ENCODE measurements around the gene SLC35B1.
"Not testable (repeated sequence)": the region's sequence is repeated elsewhere in the genome, so short reads cannot be mapped to it uniquely, and the experiment has no call there.

SLC35B1 gene

GRCh38 chr17:49728425-49728824 lies 20.7 kb upstream of the SLC35B1 start:
- no peak for ATAC-seq (replicated peaks)
- H3K4me1 Mint-ChIP-seq (ENCODE audit: low read depth in 2 of 2), result peaks cover 57 to 61% of the 10 kb centered on the region in 2 donors
- peaks cover 64% of the 10 kb centered on the region for H3K36me3 Mint-ChIP-seq (ENCODE audit: insufficient read depth)
- DNase-seq, result no peak
- no peaks in the 10 kb centered on the region for H3K9me3 Mint-ChIP-seq
- H3K27ac Mint-ChIP-seq, result peak overlapping the region; percentile 78 to 79
- peak overlapping the region in 1 of 2 donors; percentile 21 for H3K4me3 Mint-ChIP-seq
- H3K27me3 Mint-ChIP-seq, result no peaks in the 10 kb centered on the region

GRCh38 chr17:49727380-49727779 lies 19.6 kb upstream of the SLC35B1 start:
- H3K9me3 Mint-ChIP-seq, result no peaks in the 10 kb centered on the region

GRCh38 chr17:49725452-49726130 lies 17.8 kb upstream of the SLC35B1 start:
- ATAC-seq (replicated peaks) (no peak), DNase-seq (no peak)
- H3K27ac Mint-ChIP-seq, result peak overlapping the region; percentile 79 to 90
- peaks cover 46 to 53% of the 10 kb centered on the region in 2 donors for H3K4me1 Mint-ChIP-seq (ENCODE audit: low read depth in 2 of 2)
- H3K4me3 Mint-ChIP-seq, result no peak overlapping the region
- H3K27me3 Mint-ChIP-seq, result no peaks in the 10 kb centered on the region
- H3K9me3 Mint-ChIP-seq, result no peaks in the 10 kb centered on the region
- H3K36me3 Mint-ChIP-seq (ENCODE audit: insufficient read depth), result peaks cover 67% of the 10 kb centered on the region

More at GRCh38 chr17:49727380-49727779, 19.6 kb upstream of the SLC35B1 start:
- Mint-ChIP-seq H3K36me3 (ENCODE audit: insufficient read depth) (peaks cover 61% of the 10 kb centered on the region), H3K4me1 (ENCODE audit: low read depth in 2 of 2) (peaks cover 54 to 58% of the 10 kb centered on the region in 2 donors), H3K4me3 (no peak overlapping the region), H3K27ac (peak overlapping the region; percentile 62 to 75), H3K27me3 (no peaks in the 10 kb centered on the region)
- ATAC-seq (replicated peaks), result no peak
- DNase-seq, result no peak

- not testable (repeated sequence) for H3K4me3 Mint-ChIP-seq; DNase-seq; ATAC-seq (replicated peaks); H3K27me3 Mint-ChIP-seq; H3K9me3 Mint-ChIP-seq
- Mint-ChIP-seq H3K36me3 (ENCODE audit: insufficient read depth) (peaks cover 75% of the 10 kb centered on the region), H3K27ac (peak overlapping the region; percentile 90 to 93), H3K4me1 (ENCODE audit: low read depth in 2 of 2) (peaks cover 39 to 46% of the 10 kb centered on the region in 2 donors)
Observed at GRCh38 chr17:49724552-49724951, 16.8 kb upstream of the SLC35B1 start.

- Mint-ChIP-seq H3K27ac (peak overlapping the region; percentile 90 to 93), H3K36me3 (ENCODE audit: insufficient read depth) (peaks cover 81% of the 10 kb centered on the region), H3K27me3 (no peaks in the 10 kb centered on the region), H3K4me1 (ENCODE audit: low read depth in 2 of 2) (peaks cover 29 to 37% of the 10 kb centered on the region in 2 donors), H3K4me3 (no peak overlapping the region), H3K9me3 (no peaks in the 10 kb centered on the region)
- ATAC-seq (replicated peaks) (no peak), DNase-seq (no peak)
Observed at GRCh38 chr17:49723423-49723822, 15.7 kb upstream of the SLC35B1 start.

- H3K9me3 Mint-ChIP-seq, result no peaks in the 10 kb centered on the region
- peak overlapping the region; percentile 90 to 93 for H3K27ac Mint-ChIP-seq
- peaks cover 89% of the 10 kb centered on the region for H3K36me3 Mint-ChIP-seq (ENCODE audit: insufficient read depth)
- no peaks in the 10 kb centered on the region for H3K27me3 Mint-ChIP-seq
- DNase-seq, result no peak
- no peak overlapping the region for H3K4me3 Mint-ChIP-seq
- ATAC-seq (replicated peaks), result no peak
- peaks cover 35 to 36% of the 10 kb centered on the region in 2 donors for H3K4me1 Mint-ChIP-seq (ENCODE audit: low read depth in 2 of 2)
Observed at GRCh38 chr17:49722066-49722465, 14.3 kb upstream of the SLC35B1 start.

- H3K27ac Mint-ChIP-seq, result peak overlapping the region; percentile 97 to 98
- H3K4me3 Mint-ChIP-seq, result peak overlapping the region; percentile 54 to 71
- ATAC-seq (replicated peaks) (peak; percentile 4), DNase-seq (no peak)
- peaks cover 45 to 47% of the 10 kb centered on the region in 2 donors for H3K4me1 Mint-ChIP-seq (ENCODE audit: low read depth in 2 of 2)
- H3K9me3 Mint-ChIP-seq, result no peaks in the 10 kb centered on the region
- H3K27me3 Mint-ChIP-seq, result no peaks in the 10 kb centered on the region
- peaks cover 89% of the 10 kb centered on the region for H3K36me3 Mint-ChIP-seq (ENCODE audit: insufficient read depth)
Observed at GRCh38 chr17:49717371-49717861, 9.7 kb upstream of the SLC35B1 start.

- no peaks in the 10 kb centered on the region for H3K9me3 Mint-ChIP-seq
Observed at GRCh38 chr17:49716668-49717364, 9.1 kb upstream of the SLC35B1 start.

GRCh38 chr17:49715717-49716279 lies 8.0 kb upstream of the SLC35B1 start:
- Mint-ChIP-seq H3K36me3 (ENCODE audit: insufficient read depth) (peaks cover 83% of the 10 kb centered on the region), H3K27me3 (no peaks in the 10 kb centered on the region), H3K4me1 (ENCODE audit: low read depth in 2 of 2) (peaks cover 51% of the 10 kb centered on the region in 2 donors), H3K9me3 (no peaks in the 10 kb centered on the region), H3K27ac (peak overlapping the region; percentile 97 to 98), H3K4me3 (peak overlapping the region; percentile 63 to 71)
- peak; percentile 72 for ATAC-seq (replicated peaks)
- DNase-seq, result peak; percentile 59 to 69 (median 62)

More at GRCh38 chr17:49716668-49717364, 9.1 kb upstream of the SLC35B1 start:
- ATAC-seq (replicated peaks), result no peak
- H3K27ac Mint-ChIP-seq, result peak overlapping the region; percentile 97 to 98
- peak overlapping the region; percentile 54 to 71 for H3K4me3 Mint-ChIP-seq
- no peak for DNase-seq
- no peaks in the 10 kb centered on the region for H3K27me3 Mint-ChIP-seq
- peaks cover 47% of the 10 kb centered on the region in 2 donors for H3K4me1 Mint-ChIP-seq (ENCODE audit: low read depth in 2 of 2)
- peaks cover 88% of the 10 kb centered on the region for H3K36me3 Mint-ChIP-seq (ENCODE audit: insufficient read depth)

- Mint-ChIP-seq H3K9me3 (no peaks in the 10 kb centered on the region), H3K4me1 (ENCODE audit: low read depth in 2 of 2) (peaks cover 51% of the 10 kb centered on the region in 2 donors), H3K4me3 (peak overlapping the region; percentile 63 to 71), H3K27ac (peak overlapping the region; percentile 97 to 98), H3K36me3 (ENCODE audit: insufficient read depth) (peaks cover 83% of the 10 kb centered on the region), H3K27me3 (no peaks in the 10 kb centered on the region)
- peak; percentile 70 for ATAC-seq (replicated peaks)
- peak; percentile 58 to 59 (median 58) for DNase-seq
Observed at GRCh38 chr17:49715216-49715615, 7.5 kb upstream of the SLC35B1 start.

GRCh38 chr17:49708515-49709183 lies 885 bp upstream of the SLC35B1 start:
- peak; percentile 3 for ATAC-seq (replicated peaks)
- Mint-ChIP-seq H3K9me3 (no peaks in the 10 kb centered on the region), H3K27ac (peak overlapping the region; percentile 99), H3K27me3 (no peaks in the 10 kb centered on the region), H3K4me3 (peak overlapping the region; percentile 97), H3K4me1 (ENCODE audit: low read depth in 2 of 2) (peaks cover 43 to 49% of the 10 kb centered on the region in 2 donors), H3K36me3 (ENCODE audit: insufficient read depth) (peaks cover 69% of the 10 kb centered on the region)
- no peak for DNase-seq

GRCh38 chr17:49707246-49707607 lies 537 bp downstream of the SLC35B1 start:
- ATAC-seq (replicated peaks) (peak; percentile 14), DNase-seq (peak; percentile 32 to 36 (median 35))
- H3K4me3 Mint-ChIP-seq, result peak overlapping the region; percentile 97
- H3K36me3 Mint-ChIP-seq (ENCODE audit: insufficient read depth), result peaks cover 77% of the 10 kb centered on the region
- H3K27me3 Mint-ChIP-seq, result no peaks in the 10 kb centered on the region
- no peaks in the 10 kb centered on the region for H3K9me3 Mint-ChIP-seq
- peak overlapping the region; percentile 99 for H3K27ac Mint-ChIP-seq
- peaks cover 37 to 47% of the 10 kb centered on the region in 2 donors for H3K4me1 Mint-ChIP-seq (ENCODE audit: low read depth in 2 of 2)

- H3K4me3 Mint-ChIP-seq, result peak overlapping the region in 1 of 2 donors; percentile 57
- H3K27me3 Mint-ChIP-seq, result no peaks in the 10 kb centered on the region
- ATAC-seq (replicated peaks) (no peak), DNase-seq (no peak)
- peaks cover 33 to 43% of the 10 kb centered on the region in 2 donors for H3K4me1 Mint-ChIP-seq (ENCODE audit: low read depth in 2 of 2)
- no peaks in the 10 kb centered on the region for H3K9me3 Mint-ChIP-seq
- peak overlapping the region; percentile 99 for H3K27ac Mint-ChIP-seq
- H3K36me3 Mint-ChIP-seq (ENCODE audit: insufficient read depth), result peaks cover 83% of the 10 kb centered on the region
Observed at GRCh38 chr17:49705254-49705653, 2.5 kb downstream of the SLC35B1 start.

Data from effector memory CD8-positive, alpha-beta T cell (primary cell).